ENCODE data around the gene TIE1.

The TIE1 gene

DNA sequence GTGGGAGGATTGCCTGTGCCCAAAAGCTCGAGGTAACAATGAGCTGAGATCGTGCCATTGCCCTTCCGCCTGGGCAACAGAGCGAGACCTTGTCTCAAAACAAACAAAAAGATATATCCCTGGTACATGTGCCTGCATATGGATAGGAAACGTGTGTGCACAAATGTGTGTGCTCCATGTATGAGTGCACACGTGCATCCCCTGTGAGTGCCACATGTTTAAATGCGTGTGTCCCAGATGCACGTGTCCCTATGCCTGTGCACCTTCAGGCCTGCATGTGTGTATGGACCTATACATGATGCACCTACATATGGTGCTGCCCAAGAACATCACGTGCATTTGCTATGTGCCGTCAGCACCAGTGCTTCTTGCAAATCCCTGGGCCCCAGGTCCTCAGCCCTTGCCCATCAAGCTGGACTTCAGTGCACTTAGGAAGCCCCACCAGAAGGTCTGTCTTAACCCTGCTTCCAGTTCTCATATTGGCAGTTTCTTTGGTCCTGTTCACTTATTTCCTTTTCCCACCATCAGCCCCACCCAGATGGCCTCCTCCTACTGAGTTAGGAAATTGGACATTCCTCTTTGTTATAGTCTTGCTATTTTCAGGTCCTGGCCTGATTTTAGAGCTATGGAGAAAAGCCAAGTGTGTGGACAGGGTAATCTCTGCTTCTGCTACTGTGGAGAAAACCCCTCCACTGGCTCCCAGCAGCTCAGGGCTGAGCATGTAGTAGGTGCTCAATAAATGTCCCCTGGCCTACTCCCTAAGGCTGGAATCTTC, 15.4 kb downstream of the TIE1 start:
- Histone ChIP-seq H3K27ac (ENCODE audit: low read depth, low read length) (no peak overlapping the region), H3K27me3 (ENCODE audit: control insufficient read depth, insufficient read depth, low read length) (no peaks in the 10 kb centered on the region), H3K4me1 (ENCODE audit: control insufficient read depth, insufficient read depth, low read length) (no peaks in the 10 kb centered on the region), H3K9me3 (ENCODE audit: control insufficient read depth, insufficient read depth, low read depth, low read length) (no peaks in the 10 kb centered on the region), H3K9ac (ENCODE audit: low read length) (no peak overlapping the region), H3K4me3 (ENCODE audit: low read depth, low read length) (no peak overlapping the region), H3K36me3 (ENCODE audit: control insufficient read depth, insufficient read depth, low read length) (no peaks in the 10 kb centered on the region)

DNA sequence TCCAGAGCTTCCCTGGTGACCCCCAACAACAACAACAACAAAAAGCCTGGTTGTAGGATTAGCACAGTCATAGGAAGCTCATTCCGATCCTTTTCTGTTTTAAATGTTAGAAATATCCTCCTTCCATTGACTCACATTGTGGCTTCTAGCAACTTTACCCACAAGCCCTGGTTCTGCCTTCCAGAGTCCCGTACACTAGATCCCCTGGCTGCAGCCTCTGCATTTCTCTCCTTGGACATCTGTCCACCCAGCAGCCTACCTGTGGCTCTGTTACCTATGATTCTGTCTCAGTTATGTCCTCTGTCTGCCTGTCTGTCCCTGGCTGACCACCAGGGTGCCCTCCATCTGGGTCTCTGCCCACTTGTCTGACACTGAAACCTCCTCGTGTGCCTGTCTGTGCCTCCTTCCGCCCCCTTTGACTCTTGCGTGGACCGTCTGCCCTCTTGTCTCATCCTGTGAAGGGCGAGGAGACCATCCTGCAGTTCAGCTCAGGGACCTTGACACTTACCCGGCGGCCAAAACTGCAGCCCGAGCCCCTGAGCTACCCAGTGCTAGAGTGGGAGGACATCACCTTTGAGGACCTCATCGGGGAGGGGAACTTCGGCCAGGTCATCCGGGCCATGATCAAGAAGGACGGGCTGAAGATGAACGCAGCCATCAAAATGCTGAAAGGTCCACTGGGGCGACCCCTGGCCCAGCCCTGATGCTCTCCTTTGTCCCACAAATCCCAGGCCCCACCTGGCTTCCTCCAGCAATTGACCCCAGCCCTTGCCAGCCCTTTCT, 16.1 kb downstream of the TIE1 start:
- Histone ChIP-seq H3K27ac (ENCODE audit: low read depth, low read length) (no peak overlapping the region), H3K27me3 (ENCODE audit: control insufficient read depth, insufficient read depth, low read length) (no peaks in the 10 kb centered on the region), H3K9ac (ENCODE audit: low read length) (no peak overlapping the region), H3K9me3 (ENCODE audit: control insufficient read depth, insufficient read depth, low read depth, low read length) (no peaks in the 10 kb centered on the region), H3K4me3 (ENCODE audit: low read depth, low read length) (no peak overlapping the region), H3K4me1 (ENCODE audit: control insufficient read depth, insufficient read depth, low read length) (no peaks in the 10 kb centered on the region), H3K36me3 (ENCODE audit: control insufficient read depth, insufficient read depth, low read length) (no peaks in the 10 kb centered on the region)

DNA sequence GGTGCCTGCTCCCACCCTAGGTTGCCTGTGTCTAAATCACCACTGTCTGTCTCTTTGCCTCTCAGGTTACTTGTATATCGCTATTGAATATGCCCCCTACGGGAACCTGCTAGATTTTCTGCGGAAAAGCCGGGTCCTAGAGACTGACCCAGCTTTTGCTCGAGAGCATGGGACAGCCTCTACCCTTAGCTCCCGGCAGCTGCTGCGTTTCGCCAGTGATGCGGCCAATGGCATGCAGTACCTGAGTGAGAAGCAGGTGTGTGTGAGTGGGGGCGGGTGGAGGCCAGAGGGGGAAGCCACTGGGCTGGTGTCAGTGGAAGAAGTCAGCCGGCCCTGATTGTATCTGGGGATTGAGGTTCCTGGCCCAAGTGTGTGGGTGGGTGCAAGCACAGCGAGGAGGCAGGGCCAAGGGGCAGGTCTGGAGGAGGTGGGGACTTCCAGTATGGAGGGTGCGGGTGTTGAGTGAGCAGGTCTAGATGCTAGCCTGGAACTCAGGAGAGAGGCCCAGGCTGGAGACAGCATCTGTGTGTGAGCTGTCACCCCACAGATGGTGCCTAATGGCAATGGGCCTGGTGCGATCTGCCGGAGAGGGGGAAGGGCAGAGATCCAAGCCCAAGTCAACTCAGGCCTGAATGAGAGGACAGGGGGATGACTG, 17.2 kb downstream of the TIE1 start:
- H3K36me3 ChIP-seq (ENCODE audit: control insufficient read depth, insufficient read depth, low read length), result no peaks in the 10 kb centered on the region
- H3K27me3 ChIP-seq (ENCODE audit: control insufficient read depth, insufficient read depth, low read length), result no peaks in the 10 kb centered on the region
- H3K9me3 ChIP-seq (ENCODE audit: control insufficient read depth, insufficient read depth, low read depth, low read length), result no peaks in the 10 kb centered on the region

DNA sequence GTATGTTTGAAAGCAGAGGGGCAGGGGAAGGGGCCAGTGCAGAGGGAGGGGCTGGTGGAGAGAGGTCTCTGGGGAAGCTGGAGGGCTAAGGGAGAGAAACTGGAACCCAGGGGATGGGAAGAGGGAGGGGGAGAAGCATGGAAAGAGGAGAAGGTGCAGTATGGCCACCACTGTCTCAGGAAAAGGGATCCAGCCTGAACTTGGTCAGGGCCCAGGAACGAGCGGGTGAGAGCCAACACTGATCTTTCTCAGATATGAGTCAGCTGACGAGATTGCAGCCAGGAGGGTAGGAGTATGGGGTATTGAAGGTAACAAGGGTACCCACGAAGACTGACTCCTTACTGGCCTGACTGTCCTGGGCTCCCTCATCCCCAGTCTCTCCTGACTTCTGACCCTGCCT, 18.0 kb downstream of the TIE1 start:
- no peak overlapping the region for H3K9ac ChIP-seq (ENCODE audit: low read length)
- H3K36me3 ChIP-seq (ENCODE audit: control insufficient read depth, insufficient read depth, low read length), result no peaks in the 10 kb centered on the region
- no peak overlapping the region for H3K27ac ChIP-seq (ENCODE audit: low read depth, low read length)
- no peaks in the 10 kb centered on the region for H3K27me3 ChIP-seq (ENCODE audit: control insufficient read depth, insufficient read depth, low read length)
- H3K4me1 ChIP-seq (ENCODE audit: control insufficient read depth, insufficient read depth, low read length), result no peaks in the 10 kb centered on the region
- H3K4me3 ChIP-seq (ENCODE audit: low read depth, low read length), result no peak overlapping the region
- no peaks in the 10 kb centered on the region for H3K9me3 ChIP-seq (ENCODE audit: control insufficient read depth, insufficient read depth, low read depth, low read length)

More for the DNA sequence above, 17.2 kb downstream of the TIE1 start:
- Histone ChIP-seq H3K27ac (ENCODE audit: low read depth, low read length) (no peak overlapping the region), H3K4me3 (ENCODE audit: low read depth, low read length) (no peak overlapping the region), H3K4me1 (ENCODE audit: control insufficient read depth, insufficient read depth, low read length) (no peaks in the 10 kb centered on the region), H3K9ac (ENCODE audit: low read length) (no peak overlapping the region)

DNA sequence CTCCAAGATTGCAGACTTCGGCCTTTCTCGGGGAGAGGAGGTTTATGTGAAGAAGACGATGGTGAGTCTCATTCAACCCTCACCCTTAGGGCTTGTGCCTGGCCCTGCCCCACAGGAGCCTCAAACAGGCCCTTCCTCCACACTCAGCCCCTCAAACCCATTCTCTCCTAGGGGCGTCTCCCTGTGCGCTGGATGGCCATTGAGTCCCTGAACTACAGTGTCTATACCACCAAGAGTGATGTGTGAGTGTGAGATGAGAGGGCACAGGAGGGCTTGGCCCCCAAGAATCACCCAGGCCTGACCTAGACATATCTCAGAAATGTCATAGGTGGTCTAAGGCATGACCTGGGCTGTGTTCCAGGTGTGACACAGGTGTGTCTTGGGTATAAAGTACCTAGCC, 18.5 kb downstream of the TIE1 start:
- no peaks in the 10 kb centered on the region for H3K27me3 ChIP-seq (ENCODE audit: control insufficient read depth, insufficient read depth, low read length)
- H3K9ac ChIP-seq (ENCODE audit: low read length), result no peak overlapping the region
- H3K4me3 ChIP-seq (ENCODE audit: low read depth, low read length), result no peak overlapping the region
- no peaks in the 10 kb centered on the region for H3K36me3 ChIP-seq (ENCODE audit: control insufficient read depth, insufficient read depth, low read length)
- no peaks in the 10 kb centered on the region for H3K4me1 ChIP-seq (ENCODE audit: control insufficient read depth, insufficient read depth, low read length)
- no peak overlapping the region for H3K27ac ChIP-seq (ENCODE audit: low read depth, low read length)
- no peaks in the 10 kb centered on the region for H3K9me3 ChIP-seq (ENCODE audit: control insufficient read depth, insufficient read depth, low read depth, low read length)

DNA sequence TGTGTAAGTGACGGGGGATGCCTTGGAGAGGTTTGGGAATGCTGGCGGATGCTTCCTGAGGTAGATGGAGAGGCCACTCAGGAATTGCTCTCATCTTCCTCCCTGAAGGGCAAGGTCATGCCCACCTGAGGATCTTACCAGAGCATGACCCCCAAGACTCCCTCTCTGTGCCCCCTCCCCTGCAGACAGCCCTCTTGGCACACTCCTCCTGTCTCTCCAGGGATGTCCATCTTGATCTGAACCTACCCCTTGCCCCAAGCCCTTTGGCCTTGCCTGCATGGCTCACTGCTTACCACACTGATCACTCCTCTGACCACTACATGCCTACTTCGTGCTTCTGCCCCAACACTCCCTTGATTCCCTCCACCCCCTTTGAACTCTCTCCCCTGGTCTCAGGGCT, 19.0 kb downstream of the TIE1 start:
- Histone ChIP-seq H3K27me3 (ENCODE audit: control insufficient read depth, insufficient read depth, low read length) (no peaks in the 10 kb centered on the region), H3K27ac (ENCODE audit: low read depth, low read length) (no peak overlapping the region), H3K9ac (ENCODE audit: low read length) (no peak overlapping the region), H3K4me3 (ENCODE audit: low read depth, low read length) (no peak overlapping the region), H3K9me3 (ENCODE audit: control insufficient read depth, insufficient read depth, low read depth, low read length) (no peaks in the 10 kb centered on the region), H3K4me1 (ENCODE audit: control insufficient read depth, insufficient read depth, low read length) (no peaks in the 10 kb centered on the region), H3K36me3 (ENCODE audit: control insufficient read depth, insufficient read depth, low read length) (no peaks in the 10 kb centered on the region)

DNA sequence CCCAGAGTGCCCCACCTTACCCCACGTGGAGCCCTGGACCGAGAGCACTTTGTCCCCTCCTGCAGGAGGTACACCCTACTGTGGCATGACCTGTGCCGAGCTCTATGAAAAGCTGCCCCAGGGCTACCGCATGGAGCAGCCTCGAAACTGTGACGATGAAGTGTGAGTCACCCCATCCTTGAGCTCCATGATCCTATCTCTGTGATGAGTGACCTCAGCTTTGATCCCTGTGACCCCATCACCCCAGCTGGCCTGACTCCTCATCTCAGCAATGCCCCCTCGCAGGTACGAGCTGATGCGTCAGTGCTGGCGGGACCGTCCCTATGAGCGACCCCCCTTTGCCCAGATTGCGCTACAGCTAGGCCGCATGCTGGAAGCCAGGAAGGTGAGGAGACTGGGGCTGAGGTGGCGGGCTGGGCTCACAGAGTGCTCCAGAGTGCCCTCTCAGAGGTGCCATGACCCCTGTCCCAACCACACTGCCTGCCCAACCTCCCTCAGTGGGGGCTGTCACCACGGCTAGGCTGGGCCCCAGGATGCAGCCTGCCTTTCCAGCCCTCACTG, 20.6 kb downstream of the TIE1 start:
- H3K9ac ChIP-seq (ENCODE audit: low read length), result no peak overlapping the region
- no peaks in the 10 kb centered on the region for H3K4me1 ChIP-seq (ENCODE audit: control insufficient read depth, insufficient read depth, low read length)
- no peak overlapping the region for H3K27ac ChIP-seq (ENCODE audit: low read depth, low read length)
- H3K27me3 ChIP-seq (ENCODE audit: control insufficient read depth, insufficient read depth, low read length), result no peaks in the 10 kb centered on the region
- H3K4me3 ChIP-seq (ENCODE audit: low read depth, low read length), result no peak overlapping the region
- H3K9me3 ChIP-seq (ENCODE audit: control insufficient read depth, insufficient read depth, low read depth, low read length), result 0 out of 2 replicates have a peak, but pooled peaks cover 3% of the 10 kb centered on the region
- no peaks in the 10 kb centered on the region for H3K36me3 ChIP-seq (ENCODE audit: control insufficient read depth, insufficient read depth, low read length)

DNA sequence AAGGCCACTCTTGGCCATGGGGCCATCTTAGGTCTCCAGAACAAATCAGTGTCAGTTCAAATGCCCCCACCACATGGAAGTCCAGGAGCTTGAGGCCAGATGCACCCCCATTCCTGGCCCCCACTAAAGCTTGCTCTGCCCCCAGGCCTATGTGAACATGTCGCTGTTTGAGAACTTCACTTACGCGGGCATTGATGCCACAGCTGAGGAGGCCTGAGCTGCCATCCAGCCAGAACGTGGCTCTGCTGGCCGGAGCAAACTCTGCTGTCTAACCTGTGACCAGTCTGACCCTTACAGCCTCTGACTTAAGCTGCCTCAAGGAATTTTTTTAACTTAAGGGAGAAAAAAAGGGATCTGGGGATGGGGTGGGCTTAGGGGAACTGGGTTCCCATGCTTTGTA, 21.7 kb downstream of the TIE1 start:
- Histone ChIP-seq H3K4me3 (ENCODE audit: low read depth, low read length) (no peak overlapping the region), H3K27me3 (ENCODE audit: control insufficient read depth, insufficient read depth, low read length) (no peaks in the 10 kb centered on the region), H3K36me3 (ENCODE audit: control insufficient read depth, insufficient read depth, low read length) (no peaks in the 10 kb centered on the region), H3K4me1 (ENCODE audit: control insufficient read depth, insufficient read depth, low read length) (no peaks in the 10 kb centered on the region), H3K9me3 (ENCODE audit: control insufficient read depth, insufficient read depth, low read depth, low read length) (peaks cover 9% of the 10 kb centered on the region), H3K27ac (ENCODE audit: low read depth, low read length) (no peak overlapping the region), H3K9ac (ENCODE audit: low read length) (no peak overlapping the region)

DNA sequence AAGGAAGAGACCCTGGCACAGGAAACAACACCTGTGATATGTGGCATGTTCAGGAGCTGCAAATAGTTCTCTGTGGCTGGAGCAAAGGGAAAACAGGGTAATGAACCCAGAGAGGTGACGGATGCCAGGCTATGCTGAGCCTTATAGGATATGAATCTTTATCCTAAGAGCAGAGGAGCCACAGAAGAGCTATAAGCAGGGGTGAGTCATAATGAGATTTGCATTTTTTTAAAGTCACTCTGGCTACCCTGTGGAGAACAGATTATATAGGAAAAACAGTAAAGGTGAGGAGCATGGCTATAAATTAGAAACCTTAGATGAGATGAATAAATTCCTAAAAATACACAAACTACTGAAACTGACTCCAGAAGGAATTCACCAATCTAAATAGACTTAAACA, 24.0 kb downstream of the TIE1 start:
- Histone ChIP-seq H3K36me3 (ENCODE audit: control insufficient read depth, insufficient read depth, low read length) (no peaks in the 10 kb centered on the region), H3K27ac (ENCODE audit: low read depth, low read length) (no peak overlapping the region), H3K4me1 (ENCODE audit: control insufficient read depth, insufficient read depth, low read length) (peaks cover 2% of the 10 kb centered on the region; the same call in 1 of the 2 replicates), H3K4me3 (ENCODE audit: low read depth, low read length) (no peak overlapping the region), H3K9me3 (ENCODE audit: control insufficient read depth, insufficient read depth, low read depth, low read length) (peaks cover 16% of the 10 kb centered on the region), H3K27me3 (ENCODE audit: control insufficient read depth, insufficient read depth, low read length) (no peaks in the 10 kb centered on the region), H3K9ac (ENCODE audit: low read length) (no peak overlapping the region)

DNA sequence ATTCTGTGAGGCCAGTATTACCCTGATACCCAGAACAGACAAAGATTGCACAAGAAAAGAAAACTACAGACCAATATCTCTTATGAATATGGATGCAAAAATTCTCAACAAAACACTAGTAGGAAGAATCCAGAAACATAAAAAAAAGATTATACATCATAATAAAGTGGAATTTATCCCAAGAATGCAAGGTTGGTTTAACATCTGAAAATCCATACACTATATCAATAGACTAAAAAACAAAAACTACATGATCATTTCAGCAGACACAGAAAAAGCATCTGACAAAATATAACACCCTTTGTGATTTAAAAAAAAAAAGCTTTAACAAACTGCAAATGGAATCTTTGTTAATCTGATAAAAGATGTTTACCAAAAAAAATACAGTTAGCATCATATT, 24.6 kb downstream of the TIE1 start:
- Histone ChIP-seq H3K9me3 (ENCODE audit: control insufficient read depth, insufficient read depth, low read depth, low read length) (peaks cover 16% of the 10 kb centered on the region), H3K27ac (ENCODE audit: low read depth, low read length) (no peak overlapping the region)

More for the DNA sequence above, 24.6 kb downstream of the TIE1 start:
- Histone ChIP-seq H3K36me3 (ENCODE audit: control insufficient read depth, insufficient read depth, low read length) (no peaks in the 10 kb centered on the region), H3K4me3 (ENCODE audit: low read depth, low read length) (no peak overlapping the region), H3K4me1 (ENCODE audit: control insufficient read depth, insufficient read depth, low read length) (peaks cover 7% of the 10 kb centered on the region), H3K27me3 (ENCODE audit: control insufficient read depth, insufficient read depth, low read length) (no peaks in the 10 kb centered on the region), H3K9ac (ENCODE audit: low read length) (no peak overlapping the region)
